ENCODE measurements around the gene GFY.

DNA sequence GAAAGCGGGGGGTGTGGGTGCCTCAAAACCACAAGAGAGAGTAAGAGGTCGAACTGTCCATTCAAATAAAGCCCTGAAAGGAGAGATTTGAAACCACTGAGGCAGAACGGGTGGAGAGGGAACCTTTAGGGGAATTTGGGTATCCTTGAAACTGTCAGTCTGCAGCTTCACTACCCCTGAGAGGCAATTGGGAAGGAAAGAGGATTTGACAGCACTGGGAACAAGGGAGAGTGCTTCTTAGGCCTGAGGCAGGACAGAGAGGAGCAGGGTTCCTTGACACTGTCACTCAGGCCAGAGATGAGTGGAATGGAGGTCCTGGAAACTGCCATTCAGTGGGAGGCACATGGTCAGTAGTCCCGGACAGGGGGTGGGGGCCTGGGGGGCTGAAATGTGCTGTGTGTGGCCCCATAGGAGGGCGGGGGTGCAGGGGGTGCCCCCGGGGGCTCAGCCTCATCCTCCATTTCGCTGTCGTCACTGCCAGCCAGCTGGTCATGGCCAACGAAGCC, 5.0 kb downstream of the GFY start:
- TF ChIP-seq CTCF (IDR thresholded peaks at IDR 0.05; ENCODE audit: low read length), result no peak
- no peak for TF ChIP-seq EZH2 (optimal IDR thresholded peaks at IDR 0.05; ENCODE audit: low read depth, low read length)
- no peak for TF ChIP-seq EZH2phosphoT487 (IDR thresholded peaks at IDR 0.05; ENCODE audit: low read length)
